GM20431 (cell line): ENCODE measurements around the gene SH3PXD2B.

Experiments used
- in situ Hi-C: fragments of 300-500 bp; cut with MseI, MboI; formaldehyde crosslinking; loops from one replicate; pipeline ENCODE4 v1.15.0; 2020; ENCODE audit warnings: low sequenced_read_pairs; ENCODE audit not compliant: unreplicated experiment

SH3PXD2B gene

GRCh38 chr5:172322028-172322965, 132.0 kb downstream of the SH3PXD2B start:
- in situ Hi-C loops: no loop called here

GRCh38 chr5:172321593-172321992, 132.7 kb downstream of the SH3PXD2B start:
- in situ Hi-C loops: no loop called here

DNA sequence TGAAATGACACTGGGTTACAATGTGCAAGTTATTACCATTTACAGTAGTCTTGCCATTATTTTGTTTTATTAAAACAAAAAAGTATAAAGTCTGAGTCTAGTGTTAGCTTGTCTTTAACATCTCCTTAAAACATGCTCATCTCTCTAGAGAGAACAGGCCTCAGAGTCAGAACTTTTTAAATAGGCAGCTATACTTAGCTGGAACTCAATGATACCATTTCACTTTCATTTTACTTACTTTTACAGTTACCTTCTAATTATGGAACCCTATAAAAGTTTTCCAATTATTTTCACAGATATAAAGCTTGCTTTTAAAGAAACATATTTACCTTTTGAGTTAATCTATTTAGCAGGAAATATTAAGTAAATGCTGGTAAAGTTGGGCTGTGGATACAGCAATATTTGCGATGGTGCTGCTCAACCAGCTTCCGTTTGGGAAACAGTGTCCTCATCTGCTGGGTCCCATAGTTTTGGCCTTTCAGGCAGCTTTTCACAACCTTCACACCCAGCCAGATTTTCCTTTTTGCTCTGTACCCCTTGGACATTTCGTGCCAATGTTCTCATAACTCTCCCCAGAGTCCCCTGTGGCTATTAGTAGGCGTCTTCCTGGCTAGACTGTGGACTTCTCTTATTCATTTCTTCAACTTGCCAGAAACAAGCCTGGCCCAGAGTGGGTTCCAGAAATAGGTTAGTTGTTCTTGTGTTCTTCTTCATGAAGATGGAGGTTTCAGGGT, 134.4 kb downstream of the SH3PXD2B start:
- in situ Hi-C loops: no loop called here

DNA sequence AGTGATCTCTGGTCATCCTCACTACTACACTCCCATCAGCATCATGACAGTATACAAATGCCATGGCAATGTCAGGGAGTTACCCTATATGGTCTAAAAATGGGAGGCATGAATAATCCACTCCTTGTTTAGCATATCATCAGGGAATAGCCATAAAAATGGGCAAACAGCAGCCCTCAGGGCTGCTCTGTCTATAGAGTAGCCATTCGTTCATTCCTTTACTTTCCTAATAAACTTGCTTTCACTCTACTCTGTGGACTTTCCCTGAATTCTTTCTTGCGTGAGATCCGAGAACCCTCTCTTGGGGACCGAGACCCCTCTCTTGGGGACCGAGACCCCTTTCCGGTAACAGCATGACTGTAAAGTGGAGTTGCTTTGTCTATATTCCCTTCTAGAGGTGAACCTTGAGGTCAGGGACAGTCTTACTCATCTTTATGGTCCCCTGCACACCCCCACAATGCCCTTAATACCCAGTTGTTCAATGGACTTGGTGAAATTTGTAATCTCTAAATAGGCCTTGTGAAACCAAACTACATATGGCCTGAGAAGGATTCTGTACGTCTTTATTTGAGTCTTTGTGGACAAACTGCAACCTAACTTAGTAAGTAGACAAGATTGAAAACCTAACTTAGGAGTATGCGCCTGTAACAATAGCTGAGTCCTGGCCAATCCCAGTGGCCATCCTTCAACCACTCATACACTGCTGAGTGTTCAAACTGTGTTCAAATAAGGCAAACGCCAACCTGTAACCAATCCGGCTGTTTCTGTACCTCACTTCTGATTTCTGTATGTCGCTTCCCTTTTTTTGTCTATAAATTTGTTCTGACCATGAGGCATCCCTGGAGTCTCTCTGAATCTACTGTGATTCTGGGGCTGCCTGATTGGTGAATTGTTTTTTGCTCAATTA, 138.5 kb downstream of the SH3PXD2B start:
- in situ Hi-C loops: no loop called here

DNA sequence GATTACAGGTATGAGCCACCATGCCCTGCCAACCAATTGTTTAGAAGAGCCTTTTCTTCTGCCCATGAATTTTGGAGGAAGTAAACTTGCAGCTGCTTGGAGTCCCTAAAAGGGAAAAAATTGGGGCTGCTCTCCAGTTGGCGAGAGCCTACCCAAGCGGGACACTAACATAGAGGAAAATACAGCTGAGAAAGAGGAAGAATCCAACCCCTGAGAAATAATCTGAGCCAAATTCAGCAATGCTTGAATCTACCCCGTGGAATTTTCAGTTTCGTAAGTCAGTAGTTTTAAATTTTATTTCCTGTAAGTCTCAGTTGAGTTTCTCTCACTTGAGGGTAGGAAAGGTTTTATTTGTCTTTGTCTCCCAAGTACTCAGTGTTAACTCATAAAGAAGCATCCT, 140.4 kb downstream of the SH3PXD2B start:
- in situ Hi-C loops: no loop called here

- in situ Hi-C loops: no loop called here
These were observed 142.0 kb downstream of the SH3PXD2B start for GRCh38 chr5:172312286-172312685.

DNA sequence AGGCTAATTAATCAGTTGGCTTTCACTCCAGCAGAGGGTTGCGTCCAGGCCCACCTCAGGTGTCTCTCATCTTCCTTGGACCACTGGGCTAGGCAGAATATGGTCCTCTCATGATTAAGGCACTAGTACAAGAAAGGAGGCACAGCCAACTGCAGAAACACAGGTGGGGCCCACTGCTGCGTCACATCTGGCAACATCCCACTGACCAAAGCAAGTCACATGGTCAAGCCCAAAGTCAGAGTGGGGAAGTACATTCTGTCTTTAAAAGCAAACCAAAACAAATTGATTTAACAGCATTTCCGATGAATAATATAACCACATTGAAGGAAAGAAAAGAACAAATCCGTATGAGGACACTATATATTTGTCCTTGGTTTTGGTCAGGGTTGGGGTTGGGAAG, 142.7 kb downstream of the SH3PXD2B start:
- in situ Hi-C loops: no loop called here

DNA sequence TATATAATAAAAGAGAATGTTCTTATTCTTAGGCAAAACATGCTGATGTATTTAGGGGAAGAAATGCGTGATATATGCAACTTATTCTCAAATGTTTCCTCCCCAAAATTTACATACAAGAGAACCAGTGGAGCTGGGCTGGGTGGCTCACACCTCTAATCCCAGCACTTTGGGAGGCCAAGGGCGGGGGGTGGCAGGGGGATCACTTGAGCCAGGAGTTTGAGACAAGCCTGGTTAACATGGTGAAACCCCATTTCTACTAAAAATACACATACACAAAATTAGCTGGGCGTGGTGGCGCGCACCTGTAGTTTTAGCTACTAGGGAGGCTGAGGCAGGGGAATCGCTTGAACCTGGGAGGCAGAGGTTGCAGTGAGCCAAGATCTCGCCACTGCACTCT, 143.3 kb downstream of the SH3PXD2B start:
- in situ Hi-C loops: no loop called here

DNA sequence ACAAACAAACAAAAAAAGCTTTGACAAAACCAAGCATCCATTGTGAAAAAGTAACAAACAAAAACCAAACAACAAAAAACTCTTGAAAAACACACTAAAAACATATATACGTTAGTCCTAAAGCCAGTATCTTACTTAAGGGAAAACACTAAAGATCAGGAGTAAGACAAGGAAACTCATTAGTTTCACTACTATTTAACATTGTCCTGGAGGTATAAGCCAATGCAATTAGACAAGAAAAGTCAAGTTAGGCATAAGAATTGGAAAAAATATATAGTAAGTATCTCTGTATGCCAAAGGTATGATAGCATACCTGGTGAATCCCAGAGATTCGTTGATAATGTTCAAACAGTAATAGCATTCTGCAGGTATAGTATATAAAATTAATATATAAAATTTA, 148.9 kb downstream of the SH3PXD2B start:
- in situ Hi-C loops: no loop called here

- in situ Hi-C loops: no loop called here
These were observed 150.6 kb downstream of the SH3PXD2B start for GRCh38 chr5:172303572-172304335.

DNA sequence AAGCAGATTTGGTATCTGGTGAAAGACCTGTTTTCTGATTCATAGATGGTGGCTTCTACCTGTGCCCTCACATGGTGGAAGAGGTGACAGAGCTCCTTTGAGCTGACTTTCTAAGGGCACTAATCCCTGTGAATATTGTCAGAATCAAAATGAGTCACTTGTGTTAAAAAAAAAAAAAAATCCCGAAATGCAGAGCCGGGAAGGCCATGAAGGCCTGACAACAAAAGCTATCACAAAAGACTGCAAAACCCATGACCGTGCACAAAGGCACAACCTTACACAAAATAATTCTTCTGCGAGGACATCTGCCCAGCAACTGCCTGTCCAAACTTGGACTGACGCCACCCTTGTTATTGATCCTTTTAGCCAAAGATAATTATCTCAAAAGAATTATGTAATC, 151.2 kb downstream of the SH3PXD2B start:
- in situ Hi-C loops: no loop called here

DNA sequence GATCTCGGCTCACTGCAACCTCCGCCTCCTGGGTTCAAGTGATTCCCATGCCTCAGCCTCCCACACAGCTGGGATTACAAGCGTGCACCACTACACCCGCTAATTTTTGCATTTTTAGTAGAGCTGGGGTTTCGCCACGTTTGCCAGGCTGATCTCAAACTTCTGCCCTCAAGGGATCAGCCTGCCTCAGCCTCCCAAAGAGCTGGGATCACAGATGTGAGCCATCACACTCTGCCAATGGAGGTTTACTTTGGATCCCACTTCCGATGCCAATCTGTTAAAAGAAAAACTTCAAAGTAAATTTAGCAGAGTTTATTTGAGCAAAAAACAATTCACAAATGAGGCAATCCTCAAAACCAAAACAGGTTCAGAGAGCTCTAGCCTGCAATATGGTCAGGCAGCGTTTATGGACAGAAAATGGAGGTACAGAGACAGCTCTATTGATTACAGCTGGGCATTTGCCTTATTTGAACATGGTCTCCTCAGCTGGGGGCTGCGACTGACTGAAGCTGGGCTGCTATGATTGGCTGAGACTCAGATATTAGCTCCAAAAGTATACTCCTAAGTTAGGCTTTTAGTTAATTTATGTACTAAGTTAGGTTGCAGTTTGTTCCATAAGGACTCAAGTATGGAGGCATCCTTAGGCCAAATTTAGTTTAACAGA, 152.1 kb downstream of the SH3PXD2B start:
- in situ Hi-C loops: no loop called here

DNA sequence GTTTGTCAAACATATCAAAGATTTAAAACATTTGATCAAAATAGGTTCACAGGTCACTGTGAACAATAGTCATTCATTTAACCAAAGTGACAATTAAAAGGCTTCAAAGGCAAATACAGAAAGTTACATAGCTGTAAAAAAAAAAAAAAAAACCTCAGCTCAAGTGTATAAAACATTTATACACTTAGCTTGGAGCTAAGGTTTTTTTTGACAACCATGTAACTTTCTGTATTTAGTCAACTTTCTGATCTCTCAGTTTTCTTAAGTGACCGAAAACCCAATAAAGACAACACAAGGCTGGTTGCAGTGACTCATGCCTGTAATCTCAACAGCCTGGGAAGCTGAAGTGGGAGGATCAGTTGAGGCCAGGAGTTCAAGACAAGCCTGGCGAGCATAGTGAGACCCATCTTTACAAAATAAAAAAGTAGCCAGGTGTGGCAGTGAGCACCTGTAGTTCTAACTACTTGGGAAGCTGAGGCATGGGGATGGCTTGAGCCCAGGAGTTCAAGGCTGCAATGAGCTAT, 154.3 kb downstream of the SH3PXD2B start:
- in situ Hi-C loops: loop anchor here (10.0 kb wide), 1 partner anchor 195 kb away; no protein-coding TSS in a partner anchor

GRCh38 chr5:172294831-172295230, 159.5 kb downstream of the SH3PXD2B start:
- in situ Hi-C loops: loop anchor here (10.0 kb wide), 1 partner anchor 190 kb away; no protein-coding TSS in a partner anchor

DNA sequence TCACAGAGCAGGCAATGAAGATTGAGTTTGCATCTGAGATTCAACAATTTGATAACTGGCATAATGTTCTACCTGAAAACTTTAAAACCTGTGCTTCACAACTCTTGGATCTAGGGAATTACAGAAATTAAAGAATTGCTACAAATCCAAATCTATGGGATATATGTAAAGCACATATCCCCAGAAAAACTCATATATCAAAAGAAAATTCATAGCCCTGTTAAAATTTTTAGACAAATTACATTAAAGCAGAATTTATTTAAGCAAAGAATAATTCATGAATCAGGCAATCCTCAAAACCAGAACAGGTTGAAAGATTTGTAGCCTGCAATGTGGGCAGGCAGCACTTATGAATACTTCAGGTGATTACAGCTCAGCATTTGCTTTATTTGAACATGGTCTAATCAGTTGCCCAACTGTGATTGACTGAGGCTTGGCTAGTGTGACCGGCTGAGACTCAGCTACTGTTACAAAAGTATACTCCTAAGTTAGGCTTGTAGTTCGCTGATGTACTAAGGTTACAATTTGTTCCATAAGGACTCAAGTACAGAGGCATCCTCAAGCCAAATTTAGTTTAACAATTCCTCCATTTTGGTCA, 160.5 kb downstream of the SH3PXD2B start:
- in situ Hi-C loops: loop anchor here (10.0 kb wide), 1 partner anchor 189 kb away; no protein-coding TSS in a partner anchor

DNA sequence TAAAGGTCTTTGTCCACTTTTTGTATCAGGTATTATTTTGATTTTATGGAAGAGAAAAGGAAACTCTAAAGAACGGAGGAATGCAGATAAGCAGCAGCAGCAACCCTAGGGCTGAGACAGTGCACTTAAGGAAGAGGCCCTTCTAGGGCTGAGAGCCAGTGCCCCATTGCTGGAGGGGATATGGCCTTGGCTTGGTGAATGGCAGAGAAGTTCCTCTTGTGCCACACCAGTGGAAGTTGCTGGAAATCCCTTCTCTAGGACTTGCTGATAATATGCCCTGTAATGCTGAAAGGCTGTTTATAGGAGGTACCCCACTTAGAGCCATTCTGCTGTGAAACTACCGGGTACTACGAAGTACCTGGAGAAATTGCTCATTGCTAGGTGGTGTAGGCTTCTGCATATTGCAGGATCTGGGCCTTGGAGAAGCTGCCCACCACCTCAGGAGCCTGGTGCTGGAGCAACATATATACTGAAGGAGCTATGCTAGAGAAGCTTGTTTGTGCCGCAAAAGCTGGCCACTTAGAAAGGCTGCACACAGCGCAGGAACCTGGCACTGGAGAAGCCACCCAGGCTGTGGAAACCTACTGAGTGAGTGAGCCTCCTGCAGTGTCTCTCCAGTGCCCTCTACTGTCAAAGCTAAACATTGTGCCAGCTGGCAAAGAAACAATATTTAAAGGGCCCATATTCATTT, 161.1 kb downstream of the SH3PXD2B start:
- in situ Hi-C loops: loop anchor here (10.0 kb wide), 1 partner anchor 188 kb away; no protein-coding TSS in a partner anchor

DNA sequence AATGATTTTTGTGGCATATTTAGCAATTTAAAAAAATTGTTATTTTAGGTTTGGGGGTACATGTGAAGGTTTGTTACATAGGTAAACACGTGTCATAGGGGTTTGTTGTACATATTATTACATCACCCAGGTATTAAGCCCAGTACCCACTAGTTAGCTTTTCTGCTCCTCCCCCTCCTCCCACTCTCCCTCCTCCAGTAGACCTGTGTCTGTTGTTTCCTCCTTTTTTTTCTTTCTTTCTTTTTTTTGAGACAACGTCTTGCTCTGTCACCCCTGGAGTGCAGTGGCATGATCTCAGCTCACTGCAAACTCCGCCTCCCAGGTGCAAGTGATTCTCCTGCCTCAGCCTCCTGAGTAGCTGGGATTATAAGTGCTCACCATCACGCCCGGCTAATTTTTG, 162.5 kb downstream of the SH3PXD2B start:
- in situ Hi-C loops: loop anchor here (10.0 kb wide), 1 partner anchor 187 kb away; no protein-coding TSS in a partner anchor
